Neutrophil (primary cell): ENCODE results near the gene SS18L1.

Source experiments
- H3K27ac ChIP-seq: fragments of 200-600 bp; sonication (generic); 2 replicates; pipeline ENCODE4 v1.5.1; 2016; ENCODE audit warnings: mild to moderate bottlenecking, moderate library complexity
- H3K27me3 ChIP-seq: fragments of 200-600 bp; sonication (generic); 2 replicates; pipeline ENCODE4 v1.6.0; 2016; ENCODE audit warnings: mild to moderate bottlenecking
- H3K36me3 ChIP-seq: fragments of 200-600 bp; sonication (generic); 2 replicates; pipeline ENCODE4 v1.5.1; 2017
- H3K4me1 ChIP-seq, 2 experiments: fragments of 200-600 bp in 1 of 2; sonication (generic) in 1 of 2; 1 replicate in 1 of 2; 2 replicates in 1 of 2; pipeline versions ENCODE4 v1.5.1 to v1.6.1; 2013 to 2016; ENCODE audit warnings: low read depth in 1 of 2, low read length in 1 of 2, mild to moderate bottlenecking in 1 of 2, moderate library complexity in 1 of 2; ENCODE audit not compliant: control insufficient read depth in 1 of 2, insufficient read depth in 1 of 2
- H3K4me3 ChIP-seq, 2 experiments: fragments of 200-600 bp in 1 of 2; sonication (generic) in 1 of 2; 1 replicate in 1 of 2; 2 replicates in 1 of 2; pipeline ENCODE4 v1.5.1; 2013 to 2016; ENCODE audit warnings: low read depth in 1 of 2, low read length in 1 of 2, mild to moderate bottlenecking in 1 of 2, moderate library complexity in 1 of 2
- H3K9me3 ChIP-seq: fragments of 200-600 bp; sonication (generic); 2 replicates; pipeline ENCODE4 v1.5.1; 2016
- TF ChIP-seq, protein P1 (sequence below): fragments of 200-600 bp; sonication (generic); IDR thresholded peaks from 2 replicates; pipeline ENCODE4 v1.5.1; 2016; ENCODE audit warnings: antibody characterized with exemption

The SS18L1 gene

DNA sequence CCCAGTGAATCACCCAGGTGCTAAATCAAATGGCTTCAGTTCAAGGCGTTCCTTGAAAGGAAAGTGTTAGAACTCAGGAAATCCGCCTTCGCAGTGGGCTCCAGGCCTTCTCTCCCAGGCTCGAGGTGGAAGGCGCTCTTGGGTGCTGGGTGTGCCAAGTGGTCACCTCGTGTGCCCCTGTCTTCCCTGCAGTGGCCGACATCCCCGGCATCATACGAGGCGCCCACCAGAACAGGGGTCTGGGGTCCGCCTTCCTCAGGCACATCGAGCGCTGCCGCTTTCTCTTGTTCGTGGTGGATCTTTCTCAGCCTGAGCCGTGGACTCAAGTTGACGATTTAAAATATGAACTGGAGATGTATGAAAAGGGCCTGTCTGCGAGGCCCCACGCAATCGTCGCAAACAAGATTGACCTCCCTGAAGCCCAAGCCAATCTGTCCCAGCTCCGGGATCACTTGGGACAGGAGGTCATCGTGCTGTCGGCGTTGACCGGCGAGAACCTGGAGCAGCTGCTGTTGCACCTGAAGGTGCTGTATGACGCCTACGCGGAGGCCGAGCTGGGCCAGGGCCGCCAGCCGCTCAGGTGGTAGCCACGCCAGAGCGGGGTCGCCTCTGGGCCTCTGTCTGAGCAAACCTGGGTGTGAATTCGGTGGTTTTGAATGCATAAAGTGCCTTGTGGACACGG, 57.1 kb downstream of the SS18L1 start:
- Histone ChIP-seq H3K27me3 (no peaks in the 10 kb centered on the region), H3K4me1 (no peaks in the 10 kb centered on the region), H3K36me3 (peaks cover 93% of the 10 kb centered on the region), H3K27ac (no peak overlapping the region), H3K4me3 (no peak overlapping the region), H3K9me3 (no peaks in the 10 kb centered on the region)
- TF ChIP-seq, protein P1, sequence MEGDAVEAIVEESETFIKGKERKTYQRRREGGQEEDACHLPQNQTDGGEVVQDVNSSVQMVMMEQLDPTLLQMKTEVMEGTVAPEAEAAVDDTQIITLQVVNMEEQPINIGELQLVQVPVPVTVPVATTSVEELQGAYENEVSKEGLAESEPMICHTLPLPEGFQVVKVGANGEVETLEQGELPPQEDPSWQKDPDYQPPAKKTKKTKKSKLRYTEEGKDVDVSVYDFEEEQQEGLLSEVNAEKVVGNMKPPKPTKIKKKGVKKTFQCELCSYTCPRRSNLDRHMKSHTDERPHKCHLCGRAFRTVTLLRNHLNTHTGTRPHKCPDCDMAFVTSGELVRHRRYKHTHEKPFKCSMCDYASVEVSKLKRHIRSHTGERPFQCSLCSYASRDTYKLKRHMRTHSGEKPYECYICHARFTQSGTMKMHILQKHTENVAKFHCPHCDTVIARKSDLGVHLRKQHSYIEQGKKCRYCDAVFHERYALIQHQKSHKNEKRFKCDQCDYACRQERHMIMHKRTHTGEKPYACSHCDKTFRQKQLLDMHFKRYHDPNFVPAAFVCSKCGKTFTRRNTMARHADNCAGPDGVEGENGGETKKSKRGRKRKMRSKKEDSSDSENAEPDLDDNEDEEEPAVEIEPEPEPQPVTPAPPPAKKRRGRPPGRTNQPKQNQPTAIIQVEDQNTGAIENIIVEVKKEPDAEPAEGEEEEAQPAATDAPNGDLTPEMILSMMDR = no peak

DNA sequence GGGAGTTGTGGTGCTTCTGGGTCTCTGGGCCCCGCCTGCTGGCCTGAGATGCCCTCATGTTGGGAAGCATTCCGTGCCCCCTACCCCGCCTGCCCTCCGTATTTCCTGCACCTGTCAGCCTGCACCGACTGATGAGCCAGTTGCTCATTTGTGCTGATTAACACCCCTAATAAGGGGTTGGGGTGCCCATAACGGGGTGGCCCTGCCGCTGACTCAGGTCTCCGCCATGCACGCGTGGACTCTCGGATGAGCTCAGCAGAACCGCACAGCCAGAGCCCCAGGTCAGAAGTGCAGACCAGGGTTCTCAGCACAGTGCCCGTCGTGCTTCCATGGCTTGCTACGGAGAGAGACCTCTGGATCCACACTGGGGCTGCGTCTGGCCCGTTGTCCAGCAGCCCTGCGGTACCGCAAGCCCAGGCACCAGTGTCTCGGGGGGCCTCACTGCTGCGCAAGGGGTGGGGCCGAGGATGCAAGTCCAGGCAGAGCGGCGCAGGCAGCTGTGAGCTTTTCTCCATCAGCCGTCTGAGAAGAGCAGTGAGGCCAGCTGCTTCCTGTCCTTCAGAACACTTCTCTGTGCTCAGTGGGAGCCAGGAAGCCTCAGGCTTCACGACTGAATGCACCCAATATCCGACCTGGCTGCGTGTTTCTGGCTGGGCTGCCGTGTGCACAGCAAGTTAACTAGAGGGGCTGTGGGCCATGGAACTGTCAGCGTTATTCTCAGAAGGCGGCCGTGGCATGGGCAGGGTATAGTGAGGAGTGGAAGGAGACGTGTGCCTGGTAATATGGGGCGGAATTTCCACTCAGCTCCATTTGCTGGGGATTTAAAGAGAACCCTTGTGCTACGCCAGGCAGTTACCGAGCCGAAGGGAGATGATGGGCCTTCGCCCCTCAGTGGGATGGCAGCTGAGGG, 57.9 kb downstream of the SS18L1 start:
- H3K4me3 ChIP-seq = no peak overlapping the region
- no peaks in the 10 kb centered on the region for H3K9me3 ChIP-seq
- peaks cover 93% of the 10 kb centered on the region for H3K36me3 ChIP-seq
- no peaks in the 10 kb centered on the region for H3K4me1 ChIP-seq
- no peaks in the 10 kb centered on the region for H3K27me3 ChIP-seq
- H3K27ac ChIP-seq = no peak overlapping the region
- TF ChIP-seq, protein P1 = no peak

DNA sequence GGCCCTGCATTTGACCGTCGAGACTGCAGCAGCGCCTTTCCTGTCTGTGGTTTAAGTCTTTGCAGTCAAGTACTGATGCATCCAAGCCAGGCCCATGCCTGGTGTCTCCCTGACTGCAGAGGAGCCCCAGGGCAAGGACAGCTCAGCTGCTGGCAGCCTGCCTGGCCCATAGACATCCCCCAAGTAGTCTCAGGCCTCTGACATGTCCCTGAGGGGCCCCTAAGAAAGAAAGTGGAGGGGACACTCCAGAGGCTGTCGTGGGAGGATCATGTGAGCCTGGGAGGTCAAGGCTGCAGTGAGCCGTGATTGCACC, 58.5 kb downstream of the SS18L1 start:
- Histone ChIP-seq H3K4me1 (no peaks in the 10 kb centered on the region), H3K27ac (no peak overlapping the region), H3K9me3 (no peaks in the 10 kb centered on the region), H3K27me3 (no peaks in the 10 kb centered on the region), H3K4me3 (no peak overlapping the region), H3K36me3 (peaks cover 90% of the 10 kb centered on the region)
- TF ChIP-seq, protein P1 = no peak

DNA sequence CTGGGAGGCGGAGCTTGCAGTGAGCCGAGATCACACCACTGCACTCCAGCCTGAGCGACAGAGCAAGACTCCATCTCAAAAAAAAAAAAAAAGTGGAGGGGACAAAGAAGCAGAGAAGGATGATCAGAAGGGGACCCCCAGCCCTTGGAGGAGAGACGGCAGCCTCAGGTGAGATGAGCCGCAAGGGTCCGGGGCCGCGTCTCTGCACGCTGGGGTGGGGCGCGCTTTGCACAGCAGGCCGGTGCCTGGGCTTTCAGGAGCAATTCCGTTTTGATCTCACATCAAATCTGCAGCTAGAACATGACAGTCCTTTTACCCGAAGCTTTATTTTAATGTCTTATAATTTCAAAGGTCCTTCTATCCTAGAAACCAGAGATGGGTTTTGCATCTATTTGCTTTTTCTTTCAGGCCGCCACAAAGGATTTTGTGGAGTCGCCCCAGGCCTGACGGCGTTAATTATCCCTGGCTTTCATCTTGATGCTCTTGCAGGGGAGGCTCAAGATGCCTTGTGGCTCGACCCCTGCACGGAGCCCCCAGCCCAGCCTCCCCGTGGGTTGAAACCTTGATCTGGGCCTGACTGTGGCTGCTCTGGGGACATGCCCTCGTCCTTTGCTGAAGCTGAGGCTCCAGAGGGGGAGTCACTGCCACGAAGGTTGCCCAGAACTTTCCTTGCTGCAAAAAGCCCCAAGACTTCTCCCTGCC, 59.3 kb downstream of the SS18L1 start:
- Histone ChIP-seq H3K27me3 (no peaks in the 10 kb centered on the region), H3K4me3 (no peak overlapping the region), H3K9me3 (no peaks in the 10 kb centered on the region), H3K4me1 (no peaks in the 10 kb centered on the region), H3K27ac (no peak overlapping the region), H3K36me3 (peaks cover 90% of the 10 kb centered on the region)
- TF ChIP-seq, protein P1 = no peak

DNA sequence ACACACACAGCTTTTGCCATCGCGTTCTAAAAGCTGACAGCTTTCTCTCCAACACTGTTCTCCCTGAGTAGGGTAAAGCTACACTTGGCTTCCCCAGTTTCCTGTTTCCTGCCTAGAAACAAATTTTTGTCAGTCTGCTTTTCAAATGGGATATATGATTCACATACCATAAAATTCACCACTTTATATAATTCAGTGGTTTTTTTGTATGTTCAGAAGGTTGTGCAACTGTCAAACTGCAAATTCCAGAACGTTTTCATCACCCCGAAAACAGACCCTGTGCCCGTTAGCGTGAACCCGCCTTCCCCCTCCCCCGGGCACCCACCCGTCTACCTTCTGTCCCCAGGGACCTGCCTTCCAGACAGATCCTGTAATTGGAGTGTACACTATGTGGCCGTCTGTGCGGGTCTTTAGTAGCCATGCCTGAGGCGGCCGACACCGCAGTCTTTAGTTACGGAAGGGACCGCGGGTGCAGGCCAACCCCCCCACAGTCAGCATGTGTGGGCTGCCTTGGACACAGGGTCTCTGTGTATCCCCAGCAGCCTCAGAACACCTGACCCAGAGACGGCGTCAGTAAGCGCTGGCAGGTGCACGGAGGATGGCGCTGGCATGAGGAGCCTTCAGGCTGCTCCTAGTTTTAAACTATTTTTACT, 59.9 kb downstream of the SS18L1 start:
- H3K36me3 ChIP-seq = peaks cover 85% of the 10 kb centered on the region

More for the DNA sequence above, 59.9 kb downstream of the SS18L1 start:
- Histone ChIP-seq H3K27me3 (no peaks in the 10 kb centered on the region), H3K9me3 (no peaks in the 10 kb centered on the region), H3K4me3 (no peak overlapping the region), H3K4me1 (no peaks in the 10 kb centered on the region), H3K27ac (no peak overlapping the region)
- TF ChIP-seq, protein P1 = no peak
